HG03460 (cell line): ENCODE measurements around the gene R3HDM2.

ENCODE experiments used
- ATAC-seq: cut with Tn5 transposase; IDR thresholded peaks from one replicate; pipeline ENCODE4 v1.9.1; 2021; ENCODE audit not compliant: unreplicated experiment

The R3HDM2 gene

GRCh38 chr12:57243521-57244311, 187.1 kb downstream of the R3HDM2 start:
- no peak for ATAC-seq

GRCh38 chr12:57242691-57243454, 188.0 kb downstream of the R3HDM2 start:
- peak; percentile 40 for ATAC-seq

GRCh38 chr12:57242329-57242690, 188.5 kb downstream of the R3HDM2 start:
- ATAC-seq: no peak

DNA sequence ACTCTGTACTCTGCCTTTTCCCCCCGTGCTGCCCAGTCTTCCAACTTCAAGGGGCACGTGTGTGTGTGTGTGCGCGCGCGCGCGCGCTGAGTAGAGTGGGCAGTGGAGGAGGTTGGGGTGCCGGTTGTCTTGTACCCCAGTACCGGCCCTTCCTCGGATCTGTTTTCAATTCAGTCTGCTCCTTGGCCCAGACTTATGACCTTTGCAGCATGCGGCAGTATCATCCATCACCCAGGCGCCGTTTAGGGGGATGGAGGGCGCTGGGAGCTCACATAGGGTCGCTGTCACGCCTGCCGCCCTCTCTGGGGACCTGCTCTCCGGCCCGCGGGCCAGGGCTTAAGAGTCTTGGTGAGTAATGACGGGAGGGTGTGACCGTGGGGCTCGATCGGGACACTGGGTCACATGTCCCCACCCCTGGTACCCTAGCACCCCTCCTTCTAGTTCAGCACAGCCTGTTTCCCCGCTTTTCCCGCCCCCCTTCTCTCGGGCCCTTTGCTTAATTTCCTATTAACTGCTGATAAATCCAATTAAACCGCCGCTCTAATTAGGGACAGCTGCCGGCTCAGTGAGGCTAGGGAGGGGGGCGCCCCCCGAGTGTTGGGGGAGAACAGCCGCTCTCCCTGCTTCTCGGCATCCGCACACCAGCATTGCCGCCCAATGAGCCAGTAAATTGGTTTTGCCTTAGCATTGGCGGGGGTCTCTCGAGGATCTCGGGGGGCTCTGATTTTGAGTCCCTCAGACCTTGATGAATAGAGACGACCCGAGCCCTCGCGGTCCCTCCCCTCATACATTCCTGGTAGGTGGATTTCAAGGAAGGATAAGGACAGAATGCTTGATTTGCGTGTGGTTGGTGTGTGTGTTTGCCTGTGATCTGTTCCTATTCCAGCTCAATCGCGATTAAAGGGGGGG, 189.2 kb downstream of the R3HDM2 start:
- ATAC-seq: no peak

GRCh38 chr12:57240926-57241401, 189.9 kb downstream of the R3HDM2 start:
- no peak for ATAC-seq

DNA sequence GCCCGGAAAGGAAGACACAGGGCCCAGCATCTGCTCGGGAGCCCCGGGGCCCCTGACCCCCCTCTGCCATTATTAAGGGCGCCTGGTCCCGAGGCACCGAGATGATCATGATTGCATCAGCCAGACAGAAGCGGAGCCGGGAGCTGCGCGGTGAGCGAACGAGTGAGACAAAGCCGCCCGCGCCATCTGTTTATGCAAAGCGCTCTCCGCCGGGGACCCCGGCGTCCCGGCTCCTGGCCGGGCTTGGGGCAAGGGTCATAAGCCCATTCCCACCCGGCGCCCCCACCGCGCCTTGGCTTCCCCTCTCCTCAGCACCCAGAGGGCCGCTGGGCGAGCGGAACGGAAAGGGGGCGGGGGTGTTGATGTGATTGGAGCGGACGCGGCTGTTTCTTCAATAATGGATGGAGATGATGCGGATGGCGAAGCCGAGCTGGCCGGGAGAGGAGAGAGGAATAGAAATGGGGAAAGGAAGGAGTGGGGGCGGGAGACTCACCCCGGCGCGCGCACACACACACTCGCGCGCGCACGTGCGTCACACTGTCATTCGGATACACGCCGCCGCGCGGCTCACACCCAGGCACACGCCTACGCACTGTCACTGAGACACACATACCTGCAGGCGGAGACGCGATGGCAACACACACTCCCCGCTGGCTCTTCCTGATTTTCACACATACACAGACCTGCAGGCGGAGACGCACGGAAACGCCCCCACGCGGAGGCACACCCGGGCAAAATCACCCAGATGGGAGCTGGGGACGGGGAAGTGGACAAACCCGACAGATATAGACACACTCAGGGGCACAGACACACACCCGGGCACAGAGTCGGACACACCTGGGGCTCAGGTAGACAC, 190.5 kb downstream of the R3HDM2 start:
- no peak for ATAC-seq

DNA sequence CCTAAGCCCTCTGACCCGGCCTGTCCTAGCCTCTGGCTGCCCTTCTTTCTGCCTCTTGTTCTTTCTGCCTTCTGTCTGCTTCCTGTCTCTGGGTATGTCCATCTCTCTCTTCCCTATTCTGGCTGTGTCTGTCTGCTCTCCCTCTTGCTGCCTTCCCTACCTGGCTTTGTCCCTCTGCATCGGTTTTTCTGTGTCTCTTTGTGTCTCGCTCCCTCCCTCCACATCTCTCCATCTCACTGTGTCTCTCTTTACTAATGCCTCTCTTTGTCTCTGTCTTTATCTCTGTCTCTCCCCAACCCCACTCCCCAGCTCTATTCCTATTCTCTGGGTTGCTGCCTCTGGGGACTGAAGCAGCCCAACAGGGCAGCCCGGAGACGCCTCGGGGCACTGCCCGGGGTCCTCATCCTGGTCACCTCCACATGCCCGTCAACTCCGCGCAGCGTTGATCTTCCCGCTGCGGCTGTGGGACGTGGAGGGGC, 191.2 kb downstream of the R3HDM2 start:
- ATAC-seq: no peak

DNA sequence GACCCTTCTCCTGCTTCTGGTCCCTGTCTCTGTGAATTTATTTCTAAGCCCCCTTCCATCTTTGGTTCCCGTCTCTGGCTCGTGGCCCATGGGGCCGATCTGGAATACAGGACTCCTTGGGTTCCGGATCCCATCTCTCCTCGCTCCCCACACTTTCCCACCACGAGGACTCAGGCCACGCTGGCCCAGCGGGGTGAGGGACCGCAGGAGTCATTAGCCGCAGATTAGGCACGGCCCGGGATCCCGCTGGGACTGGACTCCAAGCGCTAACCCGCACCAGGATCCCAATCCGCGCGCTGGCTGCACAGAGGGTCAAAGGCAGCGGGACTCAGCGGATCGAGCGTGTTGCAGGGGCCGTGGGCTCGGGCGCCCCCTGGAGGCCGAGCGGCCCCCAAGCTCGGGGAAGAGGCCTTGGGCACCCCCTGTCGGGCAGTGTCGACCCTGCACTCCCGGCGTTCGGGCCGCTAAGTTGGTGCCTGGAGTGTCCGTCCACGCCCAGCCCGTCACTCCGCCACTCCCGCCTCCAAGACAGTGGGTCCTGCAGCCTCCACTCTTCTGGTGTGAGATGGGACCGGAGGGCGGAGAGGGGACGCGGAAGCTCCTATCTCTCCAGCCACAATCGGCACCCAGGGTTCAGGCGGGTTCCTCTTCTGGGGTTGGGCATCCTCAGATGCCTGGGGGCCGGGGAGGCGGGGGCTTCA, 191.8 kb downstream of the R3HDM2 start:
- ATAC-seq: peak; percentile 43

GRCh38 chr12:57237932-57238853, 192.7 kb downstream of the R3HDM2 start:
- no peak for ATAC-seq

- ATAC-seq: no peak
These were observed 193.3 kb downstream of the R3HDM2 start for GRCh38 chr12:57237596-57237931.

DNA sequence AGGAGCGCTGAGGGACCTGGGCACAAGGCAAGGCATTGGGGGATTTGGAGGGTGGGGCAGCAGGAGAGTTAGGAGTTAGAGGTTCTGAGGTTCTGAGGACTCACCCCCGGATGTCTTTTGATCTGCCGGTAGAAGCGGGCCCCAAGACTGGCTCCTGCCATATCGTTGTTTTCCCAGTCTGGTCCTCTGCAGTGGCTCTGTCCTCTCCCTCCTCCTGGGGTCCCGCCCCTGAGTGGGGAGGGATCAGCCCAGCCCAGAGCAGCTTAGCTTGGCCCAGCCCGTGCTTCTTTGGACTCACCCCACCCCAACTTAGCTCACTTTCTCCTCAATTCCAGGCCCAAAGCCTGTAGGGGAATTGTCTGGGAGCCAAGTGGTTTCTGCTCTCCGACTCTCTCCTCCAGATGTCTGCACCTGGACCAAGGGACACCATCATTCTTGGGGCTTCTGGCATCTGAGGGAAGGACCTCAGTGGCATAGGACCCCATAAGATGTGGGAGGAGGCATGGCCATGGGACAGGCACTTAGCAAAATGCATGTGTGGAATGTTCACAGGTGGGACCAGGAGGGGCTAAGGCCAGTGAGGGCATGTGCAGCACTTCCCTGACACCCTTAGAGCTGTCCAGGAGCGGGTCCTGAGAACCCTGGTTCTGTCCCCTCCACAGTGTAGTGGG, 193.8 kb downstream of the R3HDM2 start:
- ATAC-seq: no peak

DNA sequence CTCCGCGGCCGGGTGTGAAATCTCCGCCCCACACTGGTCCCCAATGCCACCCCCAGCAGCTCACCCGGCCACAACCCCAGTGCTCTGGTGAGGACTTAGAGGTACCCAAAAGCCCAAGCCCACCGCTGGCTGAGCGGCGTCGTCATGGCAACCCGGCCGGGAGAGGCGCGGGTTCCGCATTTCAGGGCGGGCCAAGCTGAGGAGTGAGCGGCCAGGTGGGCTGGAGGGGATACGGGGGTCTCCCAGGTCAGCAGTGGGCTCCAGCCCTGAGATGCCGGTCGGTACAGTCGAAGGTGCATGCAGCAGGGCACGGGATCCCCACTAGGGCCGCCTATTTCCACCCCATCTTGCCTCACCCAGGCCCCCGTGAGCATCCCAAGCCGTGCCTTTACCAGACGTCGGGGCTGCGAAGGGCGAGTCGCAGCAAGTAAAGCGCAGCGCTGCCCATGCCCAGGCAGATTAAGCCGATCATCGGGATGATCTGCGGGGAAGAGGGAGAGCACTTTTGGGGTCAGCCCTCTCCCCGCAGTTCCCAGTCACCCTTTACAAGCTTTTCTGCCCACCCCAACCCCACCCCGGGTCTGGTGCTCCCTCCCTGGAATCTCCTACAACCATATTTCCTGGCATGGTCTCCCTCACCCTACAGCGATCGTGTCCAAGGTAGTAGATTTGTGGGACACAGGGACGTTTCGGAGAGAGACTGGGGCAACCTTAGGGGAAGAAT, 194.5 kb downstream of the R3HDM2 start:
- no peak for ATAC-seq

- ATAC-seq: no peak
These were observed 195.1 kb downstream of the R3HDM2 start for GRCh38 chr12:57235728-57236131.

DNA sequence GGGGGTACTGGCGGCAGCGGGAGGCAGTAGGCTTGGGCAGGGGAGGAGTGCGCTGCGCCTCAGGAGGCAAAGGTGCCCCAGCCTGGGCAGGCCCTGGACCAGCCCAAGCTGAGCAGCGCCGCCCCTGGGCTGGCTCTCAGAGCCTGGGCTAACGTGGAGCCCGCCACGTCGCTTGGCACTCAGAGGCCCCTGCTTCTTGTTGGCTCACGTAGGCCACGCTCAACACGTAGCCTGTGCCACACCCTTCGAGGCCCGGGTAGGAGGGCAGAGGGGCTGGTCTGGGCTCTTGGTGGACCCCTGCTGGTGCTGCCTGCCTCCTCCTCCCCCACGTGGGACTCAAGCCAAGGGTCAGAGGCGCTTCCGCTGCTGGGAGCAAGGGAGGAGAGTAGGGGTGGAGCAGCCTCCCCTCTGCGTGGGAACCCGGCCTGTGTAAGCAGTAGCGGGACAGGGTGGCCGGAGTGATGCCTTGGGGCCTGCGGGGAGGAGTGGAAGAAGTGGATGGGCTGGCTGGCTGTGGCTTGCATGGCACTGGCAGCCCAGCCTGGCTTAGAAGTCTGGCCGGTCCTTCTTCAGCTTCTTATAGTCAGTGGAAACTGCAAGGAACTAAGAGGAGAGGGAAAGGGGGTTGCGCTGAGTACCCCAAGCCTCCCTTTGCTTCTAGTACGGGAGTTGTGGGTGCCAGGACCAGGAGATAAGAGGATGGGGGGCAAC, 195.7 kb downstream of the R3HDM2 start:
- ATAC-seq: no peak

DNA sequence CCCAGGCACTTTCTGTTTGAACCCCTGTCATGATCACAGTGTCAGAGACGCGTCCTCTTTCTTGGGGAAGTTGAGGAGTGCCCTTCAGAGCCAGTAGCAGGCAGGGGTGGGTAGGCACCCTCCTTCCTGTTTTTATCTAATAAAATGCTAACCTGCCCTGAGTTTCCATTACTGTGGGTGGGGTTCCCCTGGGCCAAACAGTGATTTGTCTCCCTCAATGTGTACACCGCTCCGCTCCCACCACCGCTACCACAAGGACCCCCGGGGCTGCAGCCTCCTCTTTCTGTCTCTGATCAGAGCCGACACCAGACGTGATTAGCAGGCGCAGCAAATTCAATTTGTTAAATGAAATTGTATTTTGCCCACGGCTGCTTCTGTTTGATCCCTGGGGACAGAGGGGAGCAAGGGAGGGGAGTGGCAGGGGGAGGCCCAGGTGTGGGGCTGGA, 196.2 kb downstream of the R3HDM2 start:
- no peak for ATAC-seq

GRCh38 chr12:57234233-57234570, 196.6 kb downstream of the R3HDM2 start:
- no peak for ATAC-seq
